HG02973 (cell line): Measurements from ENCODE around the gene LASP1.
"Not testable (repeated sequence)": the region's sequence is repeated elsewhere in the genome, so short reads cannot be mapped to it uniquely, and the experiment has no call there.

Experiments
- ATAC-seq: cut with Tn5 transposase; IDR thresholded peaks from one replicate; pipeline ENCODE4 v1.9.1; 2021; ENCODE audit warnings: moderate library complexity; ENCODE audit not compliant: unreplicated experiment

The LASP1 gene

DNA sequence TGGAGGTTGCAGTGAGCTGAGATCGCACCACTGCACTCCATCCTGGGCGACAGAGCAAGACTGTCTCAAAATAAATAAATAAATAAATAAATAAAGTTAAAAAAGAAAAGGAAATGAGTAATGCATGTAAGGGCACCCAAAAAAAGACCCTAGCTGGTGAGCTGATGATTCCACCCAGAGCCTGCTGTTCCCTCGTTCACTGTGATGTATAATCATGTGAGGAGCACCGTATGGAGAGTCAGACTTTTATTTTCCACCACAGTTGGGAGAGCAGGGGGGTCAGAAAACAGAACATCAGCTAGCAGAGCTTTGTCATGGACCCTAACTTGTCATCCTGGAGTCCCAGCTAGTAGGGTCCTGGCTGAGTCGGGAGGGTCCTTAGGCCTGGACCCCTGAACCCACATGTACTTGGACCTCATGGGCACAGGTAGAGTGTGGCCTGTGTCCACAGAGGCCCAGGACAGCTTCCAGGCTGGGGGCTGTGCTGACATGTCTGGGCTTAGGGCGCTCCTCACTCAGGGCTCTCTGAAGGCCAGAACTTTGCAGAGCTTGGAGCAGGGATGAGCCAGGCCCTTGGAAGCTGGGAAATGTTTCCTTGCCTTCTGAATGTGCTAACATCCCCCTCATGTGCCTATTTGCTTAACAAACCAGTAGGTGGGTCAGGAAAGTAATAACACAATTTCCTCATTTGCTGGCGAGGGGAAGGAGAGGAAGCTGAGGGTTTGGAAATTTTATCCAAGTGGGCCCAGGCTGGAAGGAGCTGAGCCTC is 36.8 kb downstream of the LASP1 start:
- ATAC-seq, result no peak

GRCh38 chr17:38907930-38908675 is 38.2 kb downstream of the LASP1 start:
- no peak for ATAC-seq

GRCh38 chr17:38908676-38909181 is 38.9 kb downstream of the LASP1 start:
- no peak for ATAC-seq

GRCh38 chr17:38910325-38910724 is 40.5 kb downstream of the LASP1 start:
- no peak for ATAC-seq

DNA sequence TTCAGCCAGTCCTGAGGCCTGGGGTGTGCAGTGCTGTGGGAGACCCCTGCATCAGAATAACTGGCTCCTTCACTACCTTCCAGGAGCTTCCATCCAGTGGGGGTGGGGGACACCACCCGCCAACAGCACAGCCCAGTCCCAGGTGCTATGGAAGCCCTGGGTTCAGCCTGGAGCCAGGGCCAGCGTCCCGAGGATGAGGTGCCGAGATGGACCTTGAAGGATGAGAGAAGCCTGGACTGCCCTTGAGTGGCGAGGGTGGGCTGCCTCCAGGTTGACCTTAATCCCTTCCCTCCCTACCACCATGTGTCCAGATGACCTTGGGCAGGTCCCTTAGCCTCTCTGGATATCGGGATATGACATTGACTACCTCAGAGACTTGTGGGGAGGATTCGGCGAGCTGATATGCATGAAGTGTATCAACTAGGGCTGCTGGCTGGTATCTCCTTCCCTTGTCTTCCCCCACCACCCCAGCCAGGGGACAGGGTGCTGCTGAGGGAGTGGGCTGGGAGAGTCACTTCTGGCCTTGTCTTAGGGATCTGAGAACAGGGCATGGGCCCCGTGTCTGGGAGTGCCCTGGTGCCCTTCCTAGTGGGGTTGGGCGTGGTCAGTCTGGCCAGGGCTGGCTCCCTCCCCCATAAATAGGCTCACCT is 41.3 kb downstream of the LASP1 start:
- no peak for ATAC-seq

GRCh38 chr17:38911731-38912081 is 41.8 kb downstream of the LASP1 start:
- not testable (repeated sequence) for ATAC-seq

GRCh38 chr17:38912221-38912813 is 42.5 kb downstream of the LASP1 start:
- ATAC-seq, result no peak

- no peak for ATAC-seq
These were observed 45.1 kb downstream of the LASP1 start for GRCh38 chr17:38914741-38915638.

DNA sequence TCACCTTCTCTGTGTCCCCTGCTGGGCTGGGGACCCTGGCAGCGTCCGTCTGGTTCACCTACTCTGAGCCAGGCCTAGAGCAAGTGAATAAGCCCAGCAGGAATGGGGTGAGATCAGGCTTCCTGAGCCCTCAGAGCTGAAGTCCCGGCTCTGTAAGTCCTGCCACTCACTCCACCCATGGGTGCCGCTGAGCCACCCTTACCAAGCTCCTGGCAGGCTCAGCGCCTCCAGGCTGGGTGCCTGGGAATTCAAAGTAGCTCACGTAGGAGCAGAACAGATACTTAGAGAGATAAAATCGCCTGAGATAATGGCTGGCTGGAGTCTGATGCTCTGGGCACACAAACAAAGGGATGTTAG is 45.8 kb downstream of the LASP1 start:
- no peak for ATAC-seq

- ATAC-seq, result no peak
These were observed 46.9 kb downstream of the LASP1 start for GRCh38 chr17:38916771-38917170.

DNA sequence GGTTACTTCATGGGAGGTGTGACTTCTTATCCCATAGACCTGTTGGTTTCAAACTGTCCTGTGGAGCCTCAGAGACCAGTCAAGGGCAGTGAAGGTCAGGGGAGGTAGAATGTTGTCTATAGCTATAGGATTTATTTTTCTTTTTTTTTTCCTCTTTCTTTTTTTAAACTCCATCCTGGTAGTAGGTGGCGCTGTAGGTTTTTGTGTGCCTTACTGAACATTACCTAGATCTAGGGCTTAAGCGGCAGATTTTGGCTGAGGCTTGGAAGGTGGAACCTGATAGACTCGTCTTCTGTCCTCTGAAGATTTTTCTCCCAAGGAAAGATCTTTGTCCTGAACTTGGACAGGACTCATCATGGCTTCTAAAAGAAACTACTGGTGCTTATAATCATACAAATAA is 47.4 kb downstream of the LASP1 start:
- ATAC-seq, result no peak

DNA sequence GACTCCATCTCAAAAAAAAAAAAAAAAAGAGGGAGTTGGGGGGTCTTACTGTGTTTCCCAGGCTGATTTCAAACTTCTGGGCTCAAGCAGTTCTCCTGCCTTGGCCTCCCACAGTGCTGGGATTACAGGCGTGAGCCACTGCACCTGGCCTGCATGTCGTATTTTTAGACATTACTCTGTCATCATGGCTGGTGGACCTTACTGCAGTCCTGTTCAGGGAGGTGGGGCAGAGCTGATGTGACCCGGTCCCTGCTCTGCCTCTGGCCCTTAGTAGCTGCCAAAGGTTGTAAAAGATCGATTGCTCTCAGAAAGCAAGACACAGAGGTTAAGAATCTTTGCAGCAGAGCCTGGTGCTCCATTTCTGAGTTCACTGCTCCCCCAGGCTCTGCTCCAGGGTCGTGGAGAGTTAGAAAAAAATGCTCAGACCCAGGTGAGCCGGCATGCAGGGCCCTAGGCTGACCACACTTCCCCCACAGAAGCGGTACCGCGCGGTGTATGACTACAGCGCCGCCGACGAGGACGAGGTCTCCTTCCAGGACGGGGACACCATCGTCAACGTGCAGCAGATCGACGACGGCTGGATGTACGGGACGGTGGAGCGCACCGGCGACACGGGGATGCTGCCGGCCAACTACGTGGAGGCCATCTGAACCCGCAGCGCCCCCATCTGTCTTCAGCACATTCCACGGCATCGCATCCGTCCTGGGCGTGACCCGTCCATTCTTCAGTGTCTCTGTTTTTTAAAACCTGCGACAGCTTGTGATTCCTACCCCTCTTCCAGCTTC is 48.5 kb downstream of the LASP1 start:
- ATAC-seq, result no peak

GRCh38 chr17:38918916-38919315 is 49.1 kb downstream of the LASP1 start:
- ATAC-seq, result no peak

GRCh38 chr17:38919316-38920078 is 49.6 kb downstream of the LASP1 start:
- no peak for ATAC-seq

GRCh38 chr17:38920374-38921291 is 50.8 kb downstream of the LASP1 start:
- no peak for ATAC-seq

DNA sequence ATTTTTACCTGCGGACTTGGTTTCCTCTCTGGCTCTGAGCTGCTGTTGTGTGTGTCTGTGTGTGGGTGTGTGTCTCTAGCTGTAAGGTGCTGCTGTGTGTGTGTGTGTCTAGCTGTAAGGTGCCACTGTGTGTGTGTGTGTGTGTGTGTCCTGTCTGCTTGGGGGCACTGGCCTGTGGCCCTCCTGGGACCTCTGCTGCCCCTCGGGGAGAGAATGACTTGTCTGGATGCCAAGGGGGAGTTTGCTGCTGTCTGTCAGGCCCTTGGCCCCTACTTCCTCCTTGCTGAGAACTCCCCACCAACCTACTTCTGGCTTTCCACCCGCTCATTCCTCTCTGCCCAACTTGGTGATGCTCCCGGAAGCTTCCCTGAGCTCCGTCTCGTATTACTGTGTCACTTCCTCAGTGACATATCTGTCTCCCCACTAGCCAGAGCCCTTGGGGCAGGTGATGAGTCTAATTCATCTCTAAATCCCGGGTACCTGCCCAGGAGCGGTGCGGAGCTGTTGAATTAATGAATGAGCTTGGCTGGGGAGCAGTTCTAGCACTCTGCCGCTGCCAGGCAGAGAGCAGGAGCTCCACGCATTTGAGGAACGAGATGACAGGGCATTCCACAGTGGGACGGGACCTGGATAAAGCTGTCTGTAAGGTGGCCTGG is 52.0 kb downstream of the LASP1 start:
- ATAC-seq, result no peak

GRCh38 chr17:38922538-38923297 is 52.9 kb downstream of the LASP1 start:
- ATAC-seq, result no peak
